ENCODE measurements around the gene DMTF1.

Gene DMTF1

DNA sequence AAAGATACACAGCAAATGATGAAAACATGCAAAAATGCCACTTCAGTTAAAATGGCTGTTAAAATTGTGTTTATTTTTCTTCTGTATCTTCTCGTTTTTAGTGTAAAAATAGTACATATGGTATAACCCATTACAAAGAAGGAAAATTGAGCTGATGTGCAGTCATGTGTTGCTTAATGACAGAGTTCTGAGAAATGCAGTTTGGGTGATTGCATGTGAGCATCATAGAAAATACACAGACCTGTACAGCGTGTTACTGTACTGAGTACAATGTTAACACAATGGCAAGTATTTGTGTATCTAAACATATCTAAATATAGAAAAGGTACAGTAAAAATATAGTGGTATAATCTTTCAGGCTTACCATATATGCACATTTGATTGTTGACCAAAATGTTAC lies 7.3 kb downstream of the DMTF1 start:
- no peaks in the 10 kb centered on the region for H3K27me3 ChIP-seq (ENCODE audit: control insufficient read depth, insufficient read depth, low read length)
- H3K36me3 ChIP-seq (ENCODE audit: control insufficient read depth, insufficient read depth, low read length), result peaks cover 2% of the 10 kb centered on the region; the same call in 1 of the 2 replicates
- DNase-seq (ENCODE audit: low read depth, low spot score), result no peak
- no peak overlapping the region for H3K27ac ChIP-seq (ENCODE audit: low read length)
- no peaks in the 10 kb centered on the region for H3K4me1 ChIP-seq (ENCODE audit: control insufficient read depth, insufficient read depth, low read length)
- no peak overlapping the region for H3K4me3 ChIP-seq (ENCODE audit: low read length)
- WGBS (ENCODE audit: insufficient coverage, insufficient read length), result no CpG with 5 or more reads among the region's 2 CpGs
- H3K9me3 ChIP-seq (ENCODE audit: control insufficient read depth, insufficient read depth, low read length), result no peaks in the 10 kb centered on the region

DNA sequence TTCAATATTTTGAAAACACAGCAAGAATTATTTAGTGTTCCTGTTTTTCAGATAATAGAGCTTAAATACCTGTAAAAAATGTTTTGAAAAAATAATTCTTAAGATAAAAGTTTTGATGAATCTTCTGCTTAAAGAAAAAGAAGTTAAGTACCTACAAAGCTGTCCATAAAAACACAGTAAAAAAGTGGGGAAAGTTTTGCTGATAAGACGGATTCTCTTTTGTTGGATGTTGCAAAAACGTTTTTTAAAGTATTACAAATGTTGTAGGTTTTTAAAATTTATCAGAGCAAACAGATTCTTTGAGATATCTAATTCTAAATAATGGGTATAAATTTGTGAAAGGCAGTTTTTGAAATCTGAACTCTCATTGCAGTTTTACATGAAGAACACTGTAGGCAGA lies 12.2 kb downstream of the DMTF1 start:
- H3K27me3 ChIP-seq (ENCODE audit: control insufficient read depth, insufficient read depth, low read length), result no peaks in the 10 kb centered on the region
- peaks cover 16% of the 10 kb centered on the region; the same call in 1 of the 2 replicates for H3K36me3 ChIP-seq (ENCODE audit: control insufficient read depth, insufficient read depth, low read length)
- no peak overlapping the region for H3K27ac ChIP-seq (ENCODE audit: low read length)
- H3K4me3 ChIP-seq (ENCODE audit: low read length), result no peak overlapping the region
- no peaks in the 10 kb centered on the region for H3K9me3 ChIP-seq (ENCODE audit: control insufficient read depth, insufficient read depth, low read length)
- no peaks in the 10 kb centered on the region for H3K4me1 ChIP-seq (ENCODE audit: control insufficient read depth, insufficient read depth, low read length)
- WGBS (ENCODE audit: insufficient coverage, insufficient read length), result 100% methylated on average over 2 of the region's 2 CpGs
- no peak for DNase-seq (ENCODE audit: low read depth, low spot score)

DNA sequence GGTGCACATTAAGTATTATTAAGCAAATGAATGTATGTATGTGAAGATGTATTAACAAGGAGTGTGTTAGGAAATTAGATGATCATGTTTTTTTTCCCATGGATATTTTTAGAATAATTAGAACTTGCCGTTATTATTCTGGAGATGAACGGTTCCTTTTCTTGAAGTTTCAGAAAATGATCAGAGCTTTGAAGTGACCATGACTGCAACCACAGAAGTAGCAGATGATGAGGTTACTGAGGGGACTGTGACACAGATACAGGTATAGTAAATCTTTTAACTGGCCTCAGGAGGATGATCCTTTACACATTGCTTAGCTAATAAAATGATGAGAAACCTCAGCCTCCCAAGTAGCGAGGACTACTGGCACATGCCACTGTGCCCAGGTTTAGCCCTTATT lies 18.6 kb downstream of the DMTF1 start:
- Histone ChIP-seq H3K27me3 (ENCODE audit: control insufficient read depth, insufficient read depth, low read length) (no peaks in the 10 kb centered on the region), H3K36me3 (ENCODE audit: control insufficient read depth, insufficient read depth, low read length) (peaks cover 19% of the 10 kb centered on the region; the same call in 1 of the 2 replicates), H3K4me1 (ENCODE audit: control insufficient read depth, insufficient read depth, low read length) (no peaks in the 10 kb centered on the region), H3K4me3 (ENCODE audit: low read length) (no peak overlapping the region), H3K9me3 (ENCODE audit: control insufficient read depth, insufficient read depth, low read length) (no peaks in the 10 kb centered on the region), H3K27ac (ENCODE audit: low read length) (no peak overlapping the region)
- DNase-seq (ENCODE audit: low read depth, low spot score), result no peak
- no CpG with 5 or more reads among the region's 3 CpGs for WGBS (ENCODE audit: insufficient coverage, insufficient read length)

DNA sequence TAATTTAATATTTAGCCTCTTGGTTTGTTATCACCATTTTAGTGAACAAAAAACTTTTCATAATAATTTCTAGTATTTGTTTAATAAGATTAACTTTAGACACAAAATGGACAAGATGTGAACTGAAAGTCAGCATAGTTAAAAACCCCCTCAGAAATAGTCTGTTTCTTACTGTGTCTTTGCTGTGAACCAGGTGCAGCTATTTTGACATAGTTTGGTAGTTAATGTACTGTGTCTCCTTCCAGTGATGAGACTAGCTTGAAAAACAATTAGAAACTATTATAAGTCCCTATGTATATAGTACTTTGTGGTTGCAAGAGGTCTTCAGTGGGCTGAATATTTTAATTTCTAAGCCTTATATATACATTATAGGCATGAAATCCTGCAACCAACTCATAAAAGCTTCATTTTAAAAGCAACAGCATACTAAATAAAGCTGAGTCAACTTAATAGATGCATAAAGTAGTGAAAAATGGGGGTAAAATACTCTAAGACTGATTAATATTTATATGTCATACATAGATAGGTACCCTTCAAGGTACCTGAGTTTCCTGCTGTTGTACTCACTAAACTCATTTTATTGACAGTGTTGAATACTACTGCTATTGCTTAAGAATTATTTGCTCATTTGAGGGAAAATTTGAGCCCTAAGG lies 19.2 kb downstream of the DMTF1 start:
- no peak for DNase-seq (ENCODE audit: low read depth, low spot score)
- no peaks in the 10 kb centered on the region for H3K4me1 ChIP-seq (ENCODE audit: control insufficient read depth, insufficient read depth, low read length)
- no peak overlapping the region for H3K4me3 ChIP-seq (ENCODE audit: low read length)
- H3K27ac ChIP-seq (ENCODE audit: low read length), result no peak overlapping the region
- no peaks in the 10 kb centered on the region for H3K27me3 ChIP-seq (ENCODE audit: control insufficient read depth, insufficient read depth, low read length)
- H3K9me3 ChIP-seq (ENCODE audit: control insufficient read depth, insufficient read depth, low read length), result no peaks in the 10 kb centered on the region
- peaks cover 18% of the 10 kb centered on the region; the same call in 1 of the 2 replicates for H3K36me3 ChIP-seq (ENCODE audit: control insufficient read depth, insufficient read depth, low read length)

DNA sequence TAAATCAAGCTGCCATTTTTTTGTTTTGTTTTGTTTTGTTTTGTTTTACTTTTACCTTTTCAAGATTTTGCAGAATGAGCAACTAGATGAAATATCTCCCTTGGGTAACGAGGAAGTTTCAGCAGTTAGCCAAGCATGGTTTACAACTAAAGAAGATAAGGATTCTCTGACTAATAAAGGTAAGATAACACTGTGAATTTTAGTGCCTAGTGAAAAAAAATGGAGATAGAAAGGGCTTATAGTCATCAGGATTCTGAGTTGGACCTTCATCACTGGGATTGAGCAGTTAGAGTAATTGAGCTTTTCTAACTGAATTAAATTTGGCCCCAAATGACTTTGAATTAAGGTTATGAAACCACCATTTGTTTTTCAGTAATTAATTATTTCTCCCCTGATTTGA lies 21.2 kb downstream of the DMTF1 start:
- DNase-seq (ENCODE audit: low read depth, low spot score), result no peak
- H3K36me3 ChIP-seq (ENCODE audit: control insufficient read depth, insufficient read depth, low read length), result peaks cover 12% of the 10 kb centered on the region; the same call in 1 of the 2 replicates
- H3K27ac ChIP-seq (ENCODE audit: low read length), result no peak overlapping the region
- no peaks in the 10 kb centered on the region for H3K9me3 ChIP-seq (ENCODE audit: control insufficient read depth, insufficient read depth, low read length)
- no CpG with 5 or more reads among the region's 1 CpG for WGBS (ENCODE audit: insufficient coverage, insufficient read length)
- H3K4me1 ChIP-seq (ENCODE audit: control insufficient read depth, insufficient read depth, low read length), result no peaks in the 10 kb centered on the region
- H3K27me3 ChIP-seq (ENCODE audit: control insufficient read depth, insufficient read depth, low read length), result no peaks in the 10 kb centered on the region
- H3K4me3 ChIP-seq (ENCODE audit: low read length), result no peak overlapping the region

DNA sequence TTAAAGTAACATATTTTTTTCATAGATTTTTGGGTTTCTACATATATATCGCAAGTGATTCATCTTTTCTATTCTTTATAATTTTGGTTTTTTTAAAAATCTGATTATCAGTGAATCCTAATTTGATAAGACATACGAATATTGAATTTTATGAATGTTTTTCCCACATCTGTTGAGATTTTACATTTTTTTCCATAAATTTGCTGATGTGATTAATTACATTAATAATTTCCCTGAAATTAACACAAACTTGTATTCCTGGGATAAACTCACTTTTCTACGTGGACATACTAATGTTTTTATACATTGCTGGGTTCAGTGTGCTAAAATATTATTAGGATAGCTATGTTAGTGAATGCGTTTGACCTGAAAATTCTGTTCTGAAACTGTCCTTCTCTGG lies 26.1 kb downstream of the DMTF1 start:
- Histone ChIP-seq H3K27me3 (ENCODE audit: control insufficient read depth, insufficient read depth, low read length) (no peaks in the 10 kb centered on the region), H3K36me3 (ENCODE audit: control insufficient read depth, insufficient read depth, low read length) (peaks cover 6% of the 10 kb centered on the region; the same call in 1 of the 2 replicates), H3K4me3 (ENCODE audit: low read length) (no peak overlapping the region), H3K27ac (ENCODE audit: low read length) (no peak overlapping the region), H3K4me1 (ENCODE audit: control insufficient read depth, insufficient read depth, low read length) (no peaks in the 10 kb centered on the region), H3K9me3 (ENCODE audit: control insufficient read depth, insufficient read depth, low read length) (no peaks in the 10 kb centered on the region)
- WGBS (ENCODE audit: insufficient coverage, insufficient read length), result no CpG with 5 or more reads among the region's 4 CpGs
- DNase-seq (ENCODE audit: low read depth, low spot score), result no peak

DNA sequence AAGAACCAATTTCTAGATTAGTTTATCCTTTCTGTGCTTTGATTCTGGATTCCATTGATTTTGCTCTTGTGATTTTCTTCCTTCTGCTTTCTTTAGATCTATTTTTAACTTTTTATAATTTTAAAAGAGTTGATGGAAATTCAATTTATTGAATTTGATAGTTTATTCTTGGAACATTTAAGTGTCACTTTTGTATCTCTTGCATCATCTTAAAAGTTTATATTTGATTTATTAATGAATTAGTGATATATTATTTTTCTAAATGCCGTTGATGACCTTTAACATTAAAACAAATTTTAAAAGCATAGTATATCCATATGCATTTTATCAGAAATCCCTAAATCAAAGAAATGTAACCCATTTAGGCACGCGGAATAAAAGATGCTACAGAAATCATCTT lies 26.9 kb downstream of the DMTF1 start:
- H3K27me3 ChIP-seq (ENCODE audit: control insufficient read depth, insufficient read depth, low read length), result no peaks in the 10 kb centered on the region
- H3K4me3 ChIP-seq (ENCODE audit: low read length), result no peak overlapping the region
- no peaks in the 10 kb centered on the region for H3K9me3 ChIP-seq (ENCODE audit: control insufficient read depth, insufficient read depth, low read length)
- DNase-seq (ENCODE audit: low read depth, low spot score), result no peak
- H3K36me3 ChIP-seq (ENCODE audit: control insufficient read depth, insufficient read depth, low read length), result peaks cover 6% of the 10 kb centered on the region; the same call in 1 of the 2 replicates
- WGBS (ENCODE audit: insufficient coverage, insufficient read length), result no CpG with 5 or more reads among the region's 3 CpGs
- no peaks in the 10 kb centered on the region for H3K4me1 ChIP-seq (ENCODE audit: control insufficient read depth, insufficient read depth, low read length)
- H3K27ac ChIP-seq (ENCODE audit: low read length), result no peak overlapping the region

DNA sequence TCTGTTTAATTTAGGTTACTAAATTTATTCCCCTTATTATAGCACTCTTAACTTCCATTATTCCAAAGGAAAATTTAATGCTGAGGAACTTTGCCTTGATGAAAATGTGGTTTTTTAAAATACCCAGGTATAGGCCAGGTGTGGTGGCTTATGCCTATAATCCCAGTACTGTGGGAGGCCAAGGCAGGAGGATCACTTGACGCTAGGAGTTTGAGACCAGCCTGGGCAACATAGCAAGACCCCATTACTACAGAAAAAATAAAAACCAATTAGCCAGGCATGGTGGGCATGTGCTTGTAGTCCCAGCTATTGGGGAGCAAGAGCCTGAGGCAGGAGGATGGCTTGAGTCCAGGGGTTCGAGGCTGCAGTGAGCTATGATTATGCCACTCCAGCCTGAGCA lies 34.9 kb downstream of the DMTF1 start:
- no peak for DNase-seq (ENCODE audit: low read depth, low spot score)
- peaks cover 12% of the 10 kb centered on the region; the same call in 1 of the 2 replicates for H3K36me3 ChIP-seq (ENCODE audit: control insufficient read depth, insufficient read depth, low read length)
- no peak overlapping the region for H3K27ac ChIP-seq (ENCODE audit: low read length)
- H3K9me3 ChIP-seq (ENCODE audit: control insufficient read depth, insufficient read depth, low read length), result no peaks in the 10 kb centered on the region
- H3K27me3 ChIP-seq (ENCODE audit: control insufficient read depth, insufficient read depth, low read length), result no peaks in the 10 kb centered on the region
- no peaks in the 10 kb centered on the region for H3K4me1 ChIP-seq (ENCODE audit: control insufficient read depth, insufficient read depth, low read length)
- no peak overlapping the region for H3K4me3 ChIP-seq (ENCODE audit: low read length)
- no CpG with 5 or more reads among the region's 2 CpGs for whole genome bisulfite sequencing (ENCODE audit: insufficient coverage, insufficient read length)

DNA sequence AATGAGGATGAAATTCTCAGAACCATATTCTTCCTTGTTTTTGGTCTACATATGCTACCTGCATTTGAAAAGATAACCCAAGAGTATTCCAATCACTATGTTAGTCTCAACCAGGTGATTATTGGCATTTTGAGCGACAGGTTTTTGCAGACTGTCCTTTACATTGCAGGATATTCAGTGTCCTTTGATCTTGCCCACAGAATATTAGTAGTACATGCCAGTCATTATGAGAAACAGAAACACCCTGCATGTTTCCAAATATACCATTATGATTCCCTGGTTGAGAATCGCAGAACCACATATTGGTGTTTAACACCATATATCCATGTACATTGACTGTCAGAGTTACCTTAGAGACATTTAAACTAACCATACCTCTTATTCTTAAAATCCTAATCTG lies 36.7 kb downstream of the DMTF1 start:
- no peak overlapping the region for H3K4me3 ChIP-seq (ENCODE audit: low read length)
- no peaks in the 10 kb centered on the region for H3K9me3 ChIP-seq (ENCODE audit: control insufficient read depth, insufficient read depth, low read length)
- no peak overlapping the region for H3K27ac ChIP-seq (ENCODE audit: low read length)
- H3K27me3 ChIP-seq (ENCODE audit: control insufficient read depth, insufficient read depth, low read length), result no peaks in the 10 kb centered on the region
- WGBS (ENCODE audit: insufficient coverage, insufficient read length), result no CpG with 5 or more reads among the region's 2 CpGs
- H3K4me1 ChIP-seq (ENCODE audit: control insufficient read depth, insufficient read depth, low read length), result no peaks in the 10 kb centered on the region
- DNase-seq (ENCODE audit: low read depth, low spot score), result no peak
- peaks cover 17% of the 10 kb centered on the region; the same call in 1 of the 2 replicates for H3K36me3 ChIP-seq (ENCODE audit: control insufficient read depth, insufficient read depth, low read length)

DNA sequence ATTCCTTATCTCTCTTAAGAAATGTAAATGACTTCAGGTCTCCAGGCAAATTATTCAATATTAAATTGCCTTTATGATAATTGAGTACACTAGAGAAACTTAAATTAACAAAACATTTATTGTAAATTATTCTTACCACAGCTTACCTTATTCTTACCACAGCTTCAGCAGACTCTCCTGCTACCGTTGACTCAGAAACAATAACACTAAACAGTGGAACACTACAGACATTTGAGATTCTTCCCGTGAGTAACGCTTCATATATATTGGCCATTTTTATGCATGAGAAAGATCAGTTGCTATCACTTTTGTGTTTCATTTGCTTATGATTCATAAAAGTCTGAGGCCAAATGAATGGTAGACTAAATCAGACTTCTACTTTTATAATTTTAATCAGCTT lies 38.5 kb downstream of the DMTF1 start:
- no CpG with 5 or more reads among the region's 3 CpGs for WGBS (ENCODE audit: insufficient coverage, insufficient read length)
- no peaks in the 10 kb centered on the region for H3K9me3 ChIP-seq (ENCODE audit: control insufficient read depth, insufficient read depth, low read length)
- no peak overlapping the region for H3K4me3 ChIP-seq (ENCODE audit: low read length)
- H3K27me3 ChIP-seq (ENCODE audit: control insufficient read depth, insufficient read depth, low read length), result no peaks in the 10 kb centered on the region
- no peak overlapping the region for H3K27ac ChIP-seq (ENCODE audit: low read length)
- DNase-seq (ENCODE audit: low read depth, low spot score), result no peak
- peaks cover 23% of the 10 kb centered on the region; the same call in 1 of the 2 replicates for H3K36me3 ChIP-seq (ENCODE audit: control insufficient read depth, insufficient read depth, low read length)
- H3K4me1 ChIP-seq (ENCODE audit: control insufficient read depth, insufficient read depth, low read length), result no peaks in the 10 kb centered on the region

All from iPS DF 6.9 (cell line).